Activated CD8-positive, alpha-beta memory T cell treated with anti-CD3 and anti-CD28 coated beads, Interleukin-2, amount 50 U/mL, for 24 hours (primary cell): ENCODE data around the gene ARL16.
"Not testable (repeated sequence)": the region's sequence is repeated elsewhere in the genome, so short reads cannot be mapped to it uniquely, and the experiment has no call there.

Experiments used
- DNase-seq: peaks from one replicate; pipeline ENCODE4 v3.0.0-alpha.2; 2020; ENCODE audit errors: extremely low read depth

ARL16 gene

GRCh38 chr17:81695211-81695610, 11.6 kb upstream of the ARL16 start:
- DNase-seq: no peak

GRCh38 chr17:81694810-81695209, 11.2 kb upstream of the ARL16 start:
- no peak for DNase-seq

GRCh38 chr17:81693509-81694210, 10.1 kb upstream of the ARL16 start:
- DNase-seq: no peak

GRCh38 chr17:81691608-81692007, 8.0 kb upstream of the ARL16 start:
- DNase-seq: no peak

GRCh38 chr17:81691196-81691595, 7.6 kb upstream of the ARL16 start:
- DNase-seq: no peak

- no peak for DNase-seq
Measured at GRCh38 chr17:81690549-81690948, 7.0 kb upstream of the ARL16 start.

GRCh38 chr17:81690066-81690465, 6.5 kb upstream of the ARL16 start:
- no peak for DNase-seq

- DNase-seq: no peak
Measured at GRCh38 chr17:81688616-81689015, 5.0 kb upstream of the ARL16 start.

GRCh38 chr17:81687770-81688541, 4.4 kb upstream of the ARL16 start:
- no peak for DNase-seq

- no peak for DNase-seq
Measured at GRCh38 chr17:81686614-81687013, 3.0 kb upstream of the ARL16 start.

- DNase-seq: no peak
Measured at GRCh38 chr17:81685108-81685507, 1.5 kb upstream of the ARL16 start.

GRCh38 chr17:81684442-81684911, 880 bp upstream of the ARL16 start:
- no peak for DNase-seq

- DNase-seq: no peak
Measured at GRCh38 chr17:81683208-81683583, 401 bp downstream of the ARL16 start.

- no peak for DNase-seq
Measured at GRCh38 chr17:81682565-81683207, 911 bp downstream of the ARL16 start.

GRCh38 chr17:81681672-81682071, 1.9 kb downstream of the ARL16 start:
- no peak for DNase-seq

- DNase-seq: no peak
Measured at GRCh38 chr17:81680150-81680549, 3.4 kb downstream of the ARL16 start.

- DNase-seq: no peak
Measured at GRCh38 chr17:81676906-81677305, 6.7 kb downstream of the ARL16 start.

- not testable (repeated sequence) for DNase-seq
Measured at GRCh38 chr17:81675515-81676221, 7.9 kb downstream of the ARL16 start.

GRCh38 chr17:81673561-81674258, 9.9 kb downstream of the ARL16 start:
- DNase-seq: no peak

GRCh38 chr17:81672954-81673353, 10.6 kb downstream of the ARL16 start:
- no peak for DNase-seq

- DNase-seq: no peak
Measured at GRCh38 chr17:81672504-81672903, 11.1 kb downstream of the ARL16 start.

- no peak for DNase-seq
Measured at GRCh38 chr17:81667754-81668153, 15.8 kb downstream of the ARL16 start.
